ENCODE results near the gene ACSS3.
"Not testable (repeated sequence)": the region's sequence is repeated elsewhere in the genome, so short reads cannot be mapped to it uniquely, and the experiment has no call there.

Gene ACSS3

DNA sequence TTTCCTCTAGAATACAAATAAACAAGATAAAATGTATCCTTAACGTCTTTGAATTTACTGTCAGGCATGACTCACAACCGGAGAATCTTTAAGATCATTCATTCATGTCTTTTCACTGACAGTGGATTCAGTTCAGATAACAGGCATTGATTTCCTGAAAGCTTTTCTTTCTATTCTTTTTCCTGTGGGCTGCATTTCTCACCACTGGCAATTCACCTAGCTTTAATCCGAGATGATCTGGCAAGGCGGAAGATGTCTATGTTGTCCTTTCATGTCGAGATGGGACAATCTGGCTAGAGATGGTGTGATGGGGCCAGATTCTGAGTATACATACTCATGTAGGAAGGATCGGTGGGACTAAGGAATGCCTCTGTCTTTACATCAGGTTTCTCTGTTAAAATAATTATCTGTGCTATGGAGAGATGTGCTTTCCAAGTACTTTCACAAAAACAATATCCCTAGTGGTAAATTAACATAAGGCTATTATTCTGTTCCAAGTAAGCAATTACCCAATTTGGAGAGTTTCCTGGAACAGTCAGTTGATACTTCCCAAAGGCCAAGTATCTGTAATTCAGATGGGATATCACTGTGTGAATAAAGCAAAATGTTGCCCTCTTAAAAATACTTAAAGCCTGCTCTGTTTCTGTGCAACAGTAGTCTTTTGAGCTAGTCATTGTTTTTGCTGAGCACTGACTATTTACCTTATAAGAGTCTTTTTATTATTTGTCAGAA, 17.8 kb downstream of the ACSS3 start:
- no peak overlapping the region for H3K4me3 ChIP-seq (ENCODE audit: low read depth, low read length, poor library complexity, severe bottlenecking)
- H3K27ac ChIP-seq (ENCODE audit: low read depth, low read length, poor library complexity, severe bottlenecking): no peak overlapping the region
- H3K9ac ChIP-seq (ENCODE audit: low read length): no peak overlapping the region
- H3K4me1 ChIP-seq (ENCODE audit: insufficient read depth, low read length, severe bottlenecking): no peaks in the 10 kb centered on the region
- H3K79me2 ChIP-seq (ENCODE audit: insufficient read depth, low read length): no peaks in the 10 kb centered on the region
- H3K9me3 ChIP-seq (ENCODE audit: low read length): no peaks in the 10 kb centered on the region
- no peak overlapping the region for H2AFZ ChIP-seq (ENCODE audit: low read length)
- no peaks in the 10 kb centered on the region for H3K9me2 ChIP-seq (ENCODE audit: low read depth, low read length)
- no peaks in the 10 kb centered on the region for H3K36me3 ChIP-seq (ENCODE audit: insufficient read depth, low read length)
- no peaks in the 10 kb centered on the region for H3F3A ChIP-seq (ENCODE audit: insufficient read depth, low read length)
- H4K20me1 ChIP-seq (ENCODE audit: insufficient read depth, low read length): no peaks in the 10 kb centered on the region
- TF ChIP-seq, protein P1, sequence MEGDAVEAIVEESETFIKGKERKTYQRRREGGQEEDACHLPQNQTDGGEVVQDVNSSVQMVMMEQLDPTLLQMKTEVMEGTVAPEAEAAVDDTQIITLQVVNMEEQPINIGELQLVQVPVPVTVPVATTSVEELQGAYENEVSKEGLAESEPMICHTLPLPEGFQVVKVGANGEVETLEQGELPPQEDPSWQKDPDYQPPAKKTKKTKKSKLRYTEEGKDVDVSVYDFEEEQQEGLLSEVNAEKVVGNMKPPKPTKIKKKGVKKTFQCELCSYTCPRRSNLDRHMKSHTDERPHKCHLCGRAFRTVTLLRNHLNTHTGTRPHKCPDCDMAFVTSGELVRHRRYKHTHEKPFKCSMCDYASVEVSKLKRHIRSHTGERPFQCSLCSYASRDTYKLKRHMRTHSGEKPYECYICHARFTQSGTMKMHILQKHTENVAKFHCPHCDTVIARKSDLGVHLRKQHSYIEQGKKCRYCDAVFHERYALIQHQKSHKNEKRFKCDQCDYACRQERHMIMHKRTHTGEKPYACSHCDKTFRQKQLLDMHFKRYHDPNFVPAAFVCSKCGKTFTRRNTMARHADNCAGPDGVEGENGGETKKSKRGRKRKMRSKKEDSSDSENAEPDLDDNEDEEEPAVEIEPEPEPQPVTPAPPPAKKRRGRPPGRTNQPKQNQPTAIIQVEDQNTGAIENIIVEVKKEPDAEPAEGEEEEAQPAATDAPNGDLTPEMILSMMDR (IDR thresholded peaks at IDR 0.05; ENCODE audit: low read length): no peak
- no peak for TF ChIP-seq EZH2 (IDR thresholded peaks at IDR 0.05; ENCODE audit: borderline replicate concordance, low read length)
- no peaks in the 10 kb centered on the region for H3K27me3 ChIP-seq (ENCODE audit: insufficient read depth, low read length)
- H3K4me2 ChIP-seq (ENCODE audit: low read length): no peak overlapping the region

DNA sequence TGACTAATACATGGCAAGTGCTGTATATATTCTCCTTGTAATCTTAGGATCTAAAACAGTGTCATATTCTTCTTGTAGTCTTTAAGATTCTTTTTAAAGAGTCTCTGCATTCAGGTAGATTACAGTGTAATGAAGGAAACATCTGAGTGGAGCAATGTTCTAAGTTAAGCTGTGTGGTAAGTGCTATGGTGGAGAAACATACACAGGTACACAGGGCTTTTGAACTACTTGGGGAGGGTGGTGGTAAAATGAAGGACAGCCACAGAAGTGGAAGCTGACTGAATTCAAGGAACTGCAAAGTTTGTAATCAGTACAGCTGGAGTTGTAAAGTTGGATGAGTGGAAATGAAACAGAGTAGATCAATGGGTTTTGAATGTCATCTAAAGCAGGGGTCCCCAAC, 27.8 kb downstream of the ACSS3 start:
- no peak overlapping the region for H3K4me2 ChIP-seq (ENCODE audit: low read length)
- H3K9ac ChIP-seq (ENCODE audit: low read length): no peak overlapping the region
- H3K27me3 ChIP-seq (ENCODE audit: insufficient read depth, low read length): no peaks in the 10 kb centered on the region
- H3K4me1 ChIP-seq (ENCODE audit: insufficient read depth, low read length, severe bottlenecking): no peaks in the 10 kb centered on the region
- no peak overlapping the region for H2AFZ ChIP-seq (ENCODE audit: low read length)
- no peaks in the 10 kb centered on the region for H3K79me2 ChIP-seq (ENCODE audit: insufficient read depth, low read length)
- H4K20me1 ChIP-seq (ENCODE audit: insufficient read depth, low read length): no peaks in the 10 kb centered on the region
- no peaks in the 10 kb centered on the region for H3F3A ChIP-seq (ENCODE audit: insufficient read depth, low read length)
- H3K27ac ChIP-seq (ENCODE audit: low read depth, low read length, poor library complexity, severe bottlenecking): no peak overlapping the region
- no peaks in the 10 kb centered on the region for H3K9me3 ChIP-seq (ENCODE audit: low read length)
- TF ChIP-seq EZH2 (IDR thresholded peaks at IDR 0.05; ENCODE audit: borderline replicate concordance, low read length): no peak
- TF ChIP-seq, protein P1 (IDR thresholded peaks at IDR 0.05; ENCODE audit: low read length): no peak
- no peak overlapping the region for H3K4me3 ChIP-seq (ENCODE audit: low read depth, low read length, poor library complexity, severe bottlenecking)
- H3K9me2 ChIP-seq (ENCODE audit: low read depth, low read length): no peaks in the 10 kb centered on the region
- H3K36me3 ChIP-seq (ENCODE audit: insufficient read depth, low read length): no peaks in the 10 kb centered on the region

DNA sequence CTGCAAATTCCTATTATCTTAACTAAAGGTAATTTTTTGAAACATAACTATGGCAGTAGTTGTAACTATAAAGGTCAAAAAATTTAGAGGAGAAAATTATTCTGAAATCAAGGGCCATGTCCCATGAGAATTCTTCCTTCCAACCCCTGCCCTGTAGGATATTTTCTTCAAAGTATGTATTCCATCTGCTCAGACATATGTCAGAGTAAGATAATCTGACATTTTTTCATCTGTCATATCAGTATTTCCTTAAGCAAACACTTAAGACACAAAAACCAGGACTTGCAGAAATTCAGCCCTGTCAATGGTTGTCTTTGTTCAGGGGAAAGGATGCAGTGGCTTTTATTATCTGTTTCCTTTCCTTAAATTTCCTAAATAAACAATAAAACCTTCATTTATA, 36.3 kb downstream of the ACSS3 start:
- no peaks in the 10 kb centered on the region for H3K9me2 ChIP-seq (ENCODE audit: low read depth, low read length)
- no peaks in the 10 kb centered on the region for H3K36me3 ChIP-seq (ENCODE audit: insufficient read depth, low read length)
- H3K27me3 ChIP-seq (ENCODE audit: insufficient read depth, low read length): no peaks in the 10 kb centered on the region
- no peaks in the 10 kb centered on the region for H3K79me2 ChIP-seq (ENCODE audit: insufficient read depth, low read length)
- no peaks in the 10 kb centered on the region for H3K9me3 ChIP-seq (ENCODE audit: low read length)
- H2AFZ ChIP-seq (ENCODE audit: low read length): no peak overlapping the region
- no peak overlapping the region for H3K4me2 ChIP-seq (ENCODE audit: low read length)
- H3K27ac ChIP-seq (ENCODE audit: low read depth, low read length, poor library complexity, severe bottlenecking): no peak overlapping the region
- no peaks in the 10 kb centered on the region for H4K20me1 ChIP-seq (ENCODE audit: insufficient read depth, low read length)
- no peak overlapping the region for H3K9ac ChIP-seq (ENCODE audit: low read length)
- no peaks in the 10 kb centered on the region for H3K4me1 ChIP-seq (ENCODE audit: insufficient read depth, low read length, severe bottlenecking)
- TF ChIP-seq, protein P1 (IDR thresholded peaks at IDR 0.05; ENCODE audit: low read length): no peak
- TF ChIP-seq EZH2 (IDR thresholded peaks at IDR 0.05; ENCODE audit: borderline replicate concordance, low read length): no peak
- H3K4me3 ChIP-seq (ENCODE audit: low read depth, low read length, poor library complexity, severe bottlenecking): no peak overlapping the region
- no peaks in the 10 kb centered on the region for H3F3A ChIP-seq (ENCODE audit: insufficient read depth, low read length)

DNA sequence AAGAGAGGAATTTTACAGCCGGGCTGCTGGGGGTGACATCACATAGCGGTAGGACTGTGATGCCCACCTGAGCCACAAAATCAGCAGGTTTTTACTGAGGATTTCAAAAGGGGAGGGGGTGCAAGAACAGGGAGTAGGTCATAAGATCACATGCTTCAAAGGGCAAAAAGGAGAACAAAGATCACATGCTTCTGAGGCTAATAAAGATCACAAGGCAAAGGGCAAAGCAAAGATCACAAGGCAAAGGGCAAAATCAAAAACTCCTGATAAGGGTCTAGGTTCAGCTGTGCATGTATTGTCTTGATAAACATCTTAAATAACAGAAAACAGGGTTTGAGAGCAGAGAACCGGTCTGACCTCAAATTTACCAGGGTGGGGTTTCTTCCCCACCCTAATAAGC, 41.2 kb downstream of the ACSS3 start:
- not testable (repeated sequence) for H3K27ac ChIP-seq (ENCODE audit: low read depth, low read length, poor library complexity, severe bottlenecking); H4K20me1 ChIP-seq (ENCODE audit: insufficient read depth, low read length); H3K4me1 ChIP-seq (ENCODE audit: insufficient read depth, low read length, severe bottlenecking); H3K4me3 ChIP-seq (ENCODE audit: low read depth, low read length, poor library complexity, severe bottlenecking); H3K9me3 ChIP-seq (ENCODE audit: low read length); H3K79me2 ChIP-seq (ENCODE audit: insufficient read depth, low read length); H3K9ac ChIP-seq (ENCODE audit: low read length); H3K9me2 ChIP-seq (ENCODE audit: low read depth, low read length); H3K27me3 ChIP-seq (ENCODE audit: insufficient read depth, low read length); H3K36me3 ChIP-seq (ENCODE audit: insufficient read depth, low read length); H3K4me2 ChIP-seq (ENCODE audit: low read length); H3F3A ChIP-seq (ENCODE audit: insufficient read depth, low read length); H2AFZ ChIP-seq (ENCODE audit: low read length)
